Erythroblast (primary cell): ENCODE results near the gene PGK1.

Experiments
- GATA1 ChIP-seq: IDR thresholded peaks from 2 replicates; pipeline ENCODE4 v1.6.1; 2011; ENCODE audit warnings: low read depth, mild to moderate bottlenecking, control low read depth, low read length, moderate library complexity
- POLR2A ChIP-seq: IDR thresholded peaks from 2 replicates; pipeline ENCODE4 v1.6.1; 2011; ENCODE audit warnings: mild to moderate bottlenecking, low read length

DNA sequence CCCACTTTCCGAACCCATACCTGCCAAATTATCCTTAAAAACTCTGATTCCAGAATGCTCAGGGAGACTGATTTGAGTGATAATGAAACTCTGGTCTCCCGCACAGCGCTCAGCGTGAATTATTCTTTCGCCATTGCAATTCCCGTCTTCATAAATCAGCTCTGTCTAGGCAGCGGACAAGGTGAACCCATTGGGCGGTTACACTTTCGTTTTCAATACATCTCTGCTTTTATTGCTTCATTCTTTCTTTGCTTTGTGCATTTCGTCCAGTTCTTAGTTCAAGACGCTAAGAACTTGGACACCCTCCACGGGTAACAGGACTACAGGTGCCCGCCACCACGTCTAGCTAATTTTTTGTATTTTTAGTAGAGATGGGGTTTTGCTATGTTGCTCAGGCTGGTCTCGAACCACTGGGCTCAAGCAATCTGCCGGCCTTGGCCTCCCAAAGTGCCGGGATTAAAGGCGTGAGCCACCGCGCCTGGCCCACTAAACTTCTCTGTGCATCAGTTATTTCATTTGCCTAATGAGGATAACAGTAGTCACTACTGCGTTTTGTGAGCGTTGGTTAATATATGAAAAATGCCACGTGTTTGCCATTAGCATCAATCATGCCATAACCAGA, 936 bp upstream of the PGK1 start:
- no peak for TF ChIP-seq POLR2A
- no peak for TF ChIP-seq GATA1
